ENCODE data around the gene CFAP141. TPM values are rescaled to one million over a fixed set of nuclear protein-coding genes. Genes with fewer than 3 reads are reported as not detected.

The CFAP141 gene
- total RNA-seq, 2 donors from 2014 or later, result not detected

DNA sequence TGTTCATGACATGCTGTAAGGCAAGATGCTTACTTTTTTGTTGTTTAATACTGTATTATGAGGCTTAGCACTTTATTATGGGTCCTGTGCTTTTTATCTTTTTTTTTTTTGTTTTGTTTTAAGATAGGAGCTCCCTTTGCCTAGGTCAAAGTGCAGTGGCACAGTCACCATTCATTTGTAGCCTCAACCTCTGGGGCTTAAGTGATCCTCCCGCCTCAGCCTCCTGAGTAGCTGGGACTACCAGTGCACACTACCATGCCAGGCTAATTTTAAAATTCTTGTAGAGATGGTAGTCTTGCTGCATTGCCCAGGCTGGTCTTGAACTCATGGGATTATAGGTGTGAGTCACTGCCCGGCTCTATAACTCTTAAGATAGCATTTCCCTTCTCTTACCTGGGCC, 19.2 kb upstream of the CFAP141 start:
- TF ChIP-seq, protein P1, sequence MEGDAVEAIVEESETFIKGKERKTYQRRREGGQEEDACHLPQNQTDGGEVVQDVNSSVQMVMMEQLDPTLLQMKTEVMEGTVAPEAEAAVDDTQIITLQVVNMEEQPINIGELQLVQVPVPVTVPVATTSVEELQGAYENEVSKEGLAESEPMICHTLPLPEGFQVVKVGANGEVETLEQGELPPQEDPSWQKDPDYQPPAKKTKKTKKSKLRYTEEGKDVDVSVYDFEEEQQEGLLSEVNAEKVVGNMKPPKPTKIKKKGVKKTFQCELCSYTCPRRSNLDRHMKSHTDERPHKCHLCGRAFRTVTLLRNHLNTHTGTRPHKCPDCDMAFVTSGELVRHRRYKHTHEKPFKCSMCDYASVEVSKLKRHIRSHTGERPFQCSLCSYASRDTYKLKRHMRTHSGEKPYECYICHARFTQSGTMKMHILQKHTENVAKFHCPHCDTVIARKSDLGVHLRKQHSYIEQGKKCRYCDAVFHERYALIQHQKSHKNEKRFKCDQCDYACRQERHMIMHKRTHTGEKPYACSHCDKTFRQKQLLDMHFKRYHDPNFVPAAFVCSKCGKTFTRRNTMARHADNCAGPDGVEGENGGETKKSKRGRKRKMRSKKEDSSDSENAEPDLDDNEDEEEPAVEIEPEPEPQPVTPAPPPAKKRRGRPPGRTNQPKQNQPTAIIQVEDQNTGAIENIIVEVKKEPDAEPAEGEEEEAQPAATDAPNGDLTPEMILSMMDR (IDR thresholded peaks at IDR 0.05), result no peak
- TF ChIP-seq POLR2AphosphoS5 (IDR thresholded peaks at IDR 0.05), result no peak
- no peak for TF ChIP-seq POLR2A (IDR thresholded peaks at IDR 0.05)
- no peak for DNase-seq (ENCODE audit: low spot score)
- Histone ChIP-seq H3K9me3 (no peaks in the 10 kb centered on the region), H3K27ac (no peak overlapping the region), H3K36me3 (peaks cover 0 to 8% of the 10 kb centered on the region in 2 donors), H3K4me1 (replicated peaks) (no peaks in the 10 kb centered on the region), H3K27me3 (replicated peaks; ENCODE audit: insufficient read depth) (no peaks in the 10 kb centered on the region), H3K4me3 (no peak overlapping the region)
- intact Hi-C loops (cut with DNase I), result no loop called here
- 96% methylated on average over 2 of the region's 2 CpGs for WGBS

DNA sequence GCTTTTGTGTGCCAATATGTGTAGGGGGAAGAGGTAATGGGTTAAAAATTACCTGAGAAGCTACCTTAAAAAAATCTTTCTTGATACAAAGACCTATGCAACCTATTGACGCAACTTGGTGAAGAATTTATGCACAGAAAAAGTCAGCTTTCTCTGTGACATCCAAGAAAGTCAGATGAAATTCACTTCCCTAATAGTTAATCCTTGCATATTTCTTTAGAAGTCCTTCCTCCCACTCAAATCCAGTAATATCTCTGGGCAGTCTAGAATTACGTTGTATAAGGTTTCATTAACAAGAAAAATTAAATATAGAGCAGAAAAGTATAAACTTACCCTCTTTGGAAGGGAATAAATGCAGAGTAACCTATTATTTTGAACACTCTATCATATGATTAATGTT, 17.5 kb upstream of the CFAP141 start:
- H3K36me3 ChIP-seq, result peaks cover 0 to 3% of the 10 kb centered on the region in 2 donors
- no peaks in the 10 kb centered on the region for H3K4me1 ChIP-seq (replicated peaks)
- H3K4me3 ChIP-seq, result no peak overlapping the region
- DNase-seq (ENCODE audit: low spot score), result no peak
- H3K27ac ChIP-seq, result no peak overlapping the region
- TF ChIP-seq, protein P1 (IDR thresholded peaks at IDR 0.05), result no peak
- TF ChIP-seq POLR2AphosphoS5 (IDR thresholded peaks at IDR 0.05), result no peak
- 44% methylated on average over 2 of the region's 2 CpGs for WGBS
- intact Hi-C loops (cut with DNase I), result no loop called here
- no peaks in the 10 kb centered on the region for H3K27me3 ChIP-seq (replicated peaks; ENCODE audit: insufficient read depth)
- no peaks in the 10 kb centered on the region for H3K9me3 ChIP-seq

GRCh38 chr1:154222918-154223317, 16.8 kb upstream of the CFAP141 start:
- Histone ChIP-seq H3K36me3 (no peaks in the 10 kb centered on the region), H3K27ac (no peak overlapping the region), H3K9me3 (no peaks in the 10 kb centered on the region), H3K4me3 (no peak overlapping the region), H3K4me1 (replicated peaks) (peaks cover 3% of the 10 kb centered on the region), H3K27me3 (replicated peaks; ENCODE audit: insufficient read depth) (no peaks in the 10 kb centered on the region)
- TF ChIP-seq, protein P1 (IDR thresholded peaks at IDR 0.05), result no peak
- TF ChIP-seq POLR2AphosphoS5 (IDR thresholded peaks at IDR 0.05) (no peak), POLR2A (IDR thresholded peaks at IDR 0.05) (no peak)
- no peak for DNase-seq (ENCODE audit: low spot score)
- 74% methylated on average over 1 of the region's 1 CpG for WGBS
- intact Hi-C loops (cut with DNase I), result no loop called here

DNA sequence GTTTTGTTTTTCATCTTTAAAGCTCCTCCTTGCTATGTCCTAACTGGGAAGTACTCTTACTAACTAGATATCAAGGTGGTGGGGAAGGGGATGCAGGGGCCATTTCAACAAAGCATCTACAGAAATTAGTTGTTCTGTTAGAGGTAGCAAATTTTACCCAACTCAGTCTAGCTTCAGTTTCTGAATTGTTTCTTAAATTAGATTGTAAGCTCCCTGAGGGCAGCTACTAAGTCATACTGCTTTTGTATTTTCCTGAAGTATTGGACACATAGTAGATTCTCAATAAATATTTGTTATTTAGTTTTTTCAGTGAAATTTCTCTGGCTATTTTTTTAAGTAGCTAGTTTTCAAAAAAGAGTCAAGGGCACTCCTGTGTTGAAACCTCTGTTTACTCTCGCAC, 16.4 kb upstream of the CFAP141 start:
- peak overlapping the region in 1 of 2 donors; percentile 97 for H3K27ac ChIP-seq
- intact Hi-C loops (cut with DNase I), result no loop called here
- no peaks in the 10 kb centered on the region for H3K27me3 ChIP-seq (replicated peaks; ENCODE audit: insufficient read depth)
- H3K36me3 ChIP-seq, result peaks cover 0 to under 1% of the 10 kb centered on the region in 2 donors
- H3K4me3 ChIP-seq, result no peak overlapping the region
- no peaks in the 10 kb centered on the region for H3K9me3 ChIP-seq
- no peak for DNase-seq (ENCODE audit: low spot score)
- H3K4me1 ChIP-seq (replicated peaks), result peaks cover 3% of the 10 kb centered on the region
- WGBS, result 96% methylated on average over 1 of the region's 1 CpG
- no peak for TF ChIP-seq POLR2AphosphoS5 (IDR thresholded peaks at IDR 0.05)
- TF ChIP-seq POLR2A (IDR thresholded peaks at IDR 0.05), result no peak
- TF ChIP-seq, protein P1 (IDR thresholded peaks at IDR 0.05), result no peak

GRCh38 chr1:154221278-154222001, 15.3 kb upstream of the CFAP141 start:
- DNase-seq (ENCODE audit: low spot score), result peak; percentile 45
- peaks cover 3% of the 10 kb centered on the region for H3K4me1 ChIP-seq (replicated peaks)
- peak overlapping the region; percentile 97 to 99 for H3K27ac ChIP-seq
- H3K9me3 ChIP-seq, result no peaks in the 10 kb centered on the region
- peaks cover 0 to 4% of the 10 kb centered on the region in 2 donors for H3K36me3 ChIP-seq
- TF ChIP-seq POLR2A (IDR thresholded peaks at IDR 0.05), result no peak
- no peak for TF ChIP-seq POLR2AphosphoS5 (IDR thresholded peaks at IDR 0.05)
- TF ChIP-seq, protein P1 (IDR thresholded peaks at IDR 0.05), result no peak
- intact Hi-C loops (cut with DNase I), result loop anchor here (2.0 kb wide), 1 partner anchor 51 kb away; the partner anchor contains the start of gene HAX1
- no peaks in the 10 kb centered on the region for H3K27me3 ChIP-seq (replicated peaks; ENCODE audit: insufficient read depth)
- H3K4me3 ChIP-seq, result peak overlapping the region; percentile 88 to 93
- under 1% methylated on average over 26 of the region's 28 CpGs for WGBS
